ENCODE data around the gene DLX6. TPM values are rescaled to one million over a fixed set of nuclear protein-coding genes. Genes with fewer than 3 reads are reported as not detected.

The DLX6 gene
- total RNA-seq, 1 donor from 2014 or later: 0.38 TPM

DNA sequence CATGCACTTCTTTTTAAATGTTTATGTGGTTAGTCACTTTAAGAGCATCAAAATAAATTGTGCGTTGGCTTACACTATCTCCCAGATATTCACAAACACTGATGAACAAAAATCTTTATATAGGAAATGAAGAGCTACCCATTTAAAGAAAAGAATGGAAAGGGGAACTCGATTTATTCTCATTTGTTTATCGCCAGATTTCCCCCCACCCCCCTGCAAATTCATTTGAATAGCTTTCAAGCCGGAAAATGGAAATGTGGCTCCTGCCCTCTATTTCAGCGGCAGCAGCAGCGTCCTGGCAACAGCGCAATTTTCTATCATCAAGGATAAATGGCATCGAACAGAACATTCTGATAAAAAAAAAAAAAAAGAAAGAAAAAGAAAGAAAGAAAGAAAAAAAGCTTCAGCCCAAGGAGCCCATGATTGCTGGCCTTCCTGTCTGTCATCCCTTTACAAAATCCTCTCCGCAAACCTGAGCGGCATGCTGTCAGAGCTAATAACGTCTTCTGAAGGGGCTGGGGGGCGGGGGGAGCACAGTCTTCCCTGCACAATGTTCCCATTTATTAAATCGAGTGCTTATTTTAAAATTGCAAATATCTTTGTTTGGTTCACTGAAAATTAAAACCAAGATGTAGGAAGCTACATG lies 13.7 kb upstream of the DLX6 start:
- H3K27me3 Mint-ChIP-seq: peaks cover 98% of the 10 kb centered on the region
- no peak overlapping the region for H3K27ac Mint-ChIP-seq
- H3K4me1 Mint-ChIP-seq (ENCODE audit: low read depth): no peaks in the 10 kb centered on the region
- TF ChIP-seq, protein P1, sequence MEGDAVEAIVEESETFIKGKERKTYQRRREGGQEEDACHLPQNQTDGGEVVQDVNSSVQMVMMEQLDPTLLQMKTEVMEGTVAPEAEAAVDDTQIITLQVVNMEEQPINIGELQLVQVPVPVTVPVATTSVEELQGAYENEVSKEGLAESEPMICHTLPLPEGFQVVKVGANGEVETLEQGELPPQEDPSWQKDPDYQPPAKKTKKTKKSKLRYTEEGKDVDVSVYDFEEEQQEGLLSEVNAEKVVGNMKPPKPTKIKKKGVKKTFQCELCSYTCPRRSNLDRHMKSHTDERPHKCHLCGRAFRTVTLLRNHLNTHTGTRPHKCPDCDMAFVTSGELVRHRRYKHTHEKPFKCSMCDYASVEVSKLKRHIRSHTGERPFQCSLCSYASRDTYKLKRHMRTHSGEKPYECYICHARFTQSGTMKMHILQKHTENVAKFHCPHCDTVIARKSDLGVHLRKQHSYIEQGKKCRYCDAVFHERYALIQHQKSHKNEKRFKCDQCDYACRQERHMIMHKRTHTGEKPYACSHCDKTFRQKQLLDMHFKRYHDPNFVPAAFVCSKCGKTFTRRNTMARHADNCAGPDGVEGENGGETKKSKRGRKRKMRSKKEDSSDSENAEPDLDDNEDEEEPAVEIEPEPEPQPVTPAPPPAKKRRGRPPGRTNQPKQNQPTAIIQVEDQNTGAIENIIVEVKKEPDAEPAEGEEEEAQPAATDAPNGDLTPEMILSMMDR (IDR thresholded peaks at IDR 0.05; ENCODE audit: unreplicated experiment): no peak
- no peak overlapping the region for H3K4me3 Mint-ChIP-seq (ENCODE audit: low read depth)
- DNase-seq (ENCODE audit: low spot score, unreplicated experiment): no peak
- peaks cover 2% of the 10 kb centered on the region for H3K36me3 Mint-ChIP-seq (ENCODE audit: insufficient read depth)
- H3K9me3 Mint-ChIP-seq (ENCODE audit: low read depth): no peaks in the 10 kb centered on the region

GRCh38 chr7:96992192-96993005 lies 13.0 kb upstream of the DLX6 start:
- Mint-ChIP-seq H3K4me1 (ENCODE audit: low read depth) (no peaks in the 10 kb centered on the region), H3K27me3 (peaks cover 98% of the 10 kb centered on the region), H3K27ac (no peak overlapping the region), H3K4me3 (ENCODE audit: low read depth) (no peak overlapping the region), H3K36me3 (ENCODE audit: insufficient read depth) (peaks cover 2% of the 10 kb centered on the region), H3K9me3 (ENCODE audit: low read depth) (no peaks in the 10 kb centered on the region)
- TF ChIP-seq, protein P1 (IDR thresholded peaks at IDR 0.05; ENCODE audit: unreplicated experiment): no peak
- DNase-seq (ENCODE audit: low spot score, unreplicated experiment): no peak

DNA sequence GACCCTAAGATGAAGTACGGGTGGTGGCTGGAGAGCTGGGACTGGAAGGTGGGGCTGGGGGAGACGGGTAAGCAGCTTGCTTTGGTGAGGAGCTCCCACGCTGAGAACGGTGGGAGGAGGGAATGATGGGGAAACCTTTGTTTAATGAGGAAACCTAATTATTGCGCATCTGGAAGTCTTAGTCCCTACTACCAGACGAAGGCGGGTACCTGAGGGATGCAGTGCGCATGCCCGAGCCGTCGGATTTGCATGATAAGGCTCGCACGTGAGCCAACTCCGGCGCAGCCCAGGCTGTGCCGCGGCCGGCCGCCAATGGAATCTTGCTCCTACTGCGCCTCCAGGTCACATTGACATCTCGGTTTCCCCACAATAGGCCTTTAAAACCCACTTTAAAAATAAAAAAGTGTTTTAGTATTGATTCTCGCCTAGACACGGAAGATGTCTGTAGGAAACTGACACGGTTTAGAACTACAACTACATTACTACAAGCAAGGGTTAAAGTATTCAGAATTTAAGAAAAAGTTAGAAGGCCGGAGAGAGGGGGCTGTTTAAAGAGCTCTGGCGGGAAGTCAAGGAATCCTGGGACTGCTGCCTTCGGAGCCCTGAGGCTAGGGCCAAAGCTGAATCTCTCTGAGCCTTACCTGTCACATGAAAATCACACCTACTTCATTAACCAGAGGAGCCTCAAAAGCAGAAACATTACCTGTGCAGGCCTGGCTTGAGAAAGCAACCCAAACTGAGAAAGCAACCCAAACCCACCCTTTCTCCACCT lies 12.1 kb upstream of the DLX6 start:
- TF ChIP-seq, protein P1 (IDR thresholded peaks at IDR 0.05; ENCODE audit: unreplicated experiment): no peak
- DNase-seq (ENCODE audit: low spot score, unreplicated experiment): no peak
- no peak overlapping the region for H3K4me3 Mint-ChIP-seq (ENCODE audit: low read depth)
- no peaks in the 10 kb centered on the region for H3K4me1 Mint-ChIP-seq (ENCODE audit: low read depth)
- no peak overlapping the region for H3K27ac Mint-ChIP-seq
- peaks cover 98% of the 10 kb centered on the region for H3K27me3 Mint-ChIP-seq
- peaks cover 2% of the 10 kb centered on the region for H3K36me3 Mint-ChIP-seq (ENCODE audit: insufficient read depth)
- no peaks in the 10 kb centered on the region for H3K9me3 Mint-ChIP-seq (ENCODE audit: low read depth)

DNA sequence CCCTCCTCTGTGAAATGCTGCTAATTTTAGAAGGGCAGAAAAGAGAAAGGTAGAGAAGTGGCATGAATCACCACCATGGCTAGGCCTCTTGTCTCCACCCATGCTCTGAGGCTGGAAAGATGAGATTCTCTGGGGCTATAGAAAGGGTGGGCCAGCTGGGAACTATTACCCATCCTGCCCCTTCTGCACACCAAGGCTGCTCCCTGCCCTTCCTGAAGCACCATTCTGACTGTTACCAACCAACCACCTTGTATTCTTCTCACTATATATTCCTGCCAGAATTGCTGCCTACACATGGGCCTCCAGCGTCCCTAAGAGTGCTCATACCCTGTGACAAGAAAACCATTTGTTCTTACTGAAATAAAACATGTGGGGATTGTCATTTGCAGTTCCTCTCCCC lies 11.4 kb upstream of the DLX6 start:
- H3K4me1 Mint-ChIP-seq (ENCODE audit: low read depth): no peaks in the 10 kb centered on the region
- no peak overlapping the region for H3K4me3 Mint-ChIP-seq (ENCODE audit: low read depth)
- peaks cover 2% of the 10 kb centered on the region for H3K36me3 Mint-ChIP-seq (ENCODE audit: insufficient read depth)
- TF ChIP-seq, protein P1 (IDR thresholded peaks at IDR 0.05; ENCODE audit: unreplicated experiment): no peak
- no peak overlapping the region for H3K27ac Mint-ChIP-seq
- peaks cover 98% of the 10 kb centered on the region for H3K27me3 Mint-ChIP-seq
- DNase-seq (ENCODE audit: low spot score, unreplicated experiment): no peak
- H3K9me3 Mint-ChIP-seq (ENCODE audit: low read depth): no peaks in the 10 kb centered on the region

DNA sequence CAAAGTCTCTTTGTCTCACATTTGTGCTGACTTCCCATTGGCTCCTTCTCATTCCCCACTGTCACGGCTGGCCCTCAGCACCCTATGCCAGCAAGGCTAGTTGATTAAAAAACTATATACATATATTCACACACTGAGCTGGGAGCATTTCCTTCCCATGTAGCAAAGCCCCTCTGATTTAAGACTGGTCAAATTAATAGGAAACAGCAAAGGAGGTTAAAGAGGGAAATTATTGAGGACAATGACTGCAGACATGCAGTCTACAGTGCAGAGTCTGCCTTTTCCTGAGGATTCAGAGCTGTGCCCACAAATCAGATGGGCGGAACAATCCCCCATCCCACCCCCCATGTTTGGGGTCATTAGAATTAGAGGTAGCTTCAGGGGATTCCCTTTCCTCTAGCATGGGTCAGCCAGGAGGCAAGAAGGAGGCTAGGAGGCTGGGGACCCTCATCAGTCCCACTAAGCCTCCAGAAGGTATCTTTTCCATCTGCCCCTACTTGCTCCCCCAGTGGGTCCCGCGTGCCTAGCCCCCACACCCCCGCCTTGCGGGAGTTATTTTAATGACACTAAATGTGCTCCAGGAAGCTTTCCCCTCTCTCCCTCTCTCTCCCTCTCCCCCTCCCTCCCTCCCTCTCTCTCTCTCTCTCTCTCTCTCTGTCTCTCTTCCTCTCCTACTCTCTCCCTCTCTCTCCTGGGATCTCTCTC lies 9.8 kb upstream of the DLX6 start:
- TF ChIP-seq, protein P1 (IDR thresholded peaks at IDR 0.05; ENCODE audit: unreplicated experiment): no peak
- Mint-ChIP-seq H3K9me3 (ENCODE audit: low read depth) (no peaks in the 10 kb centered on the region), H3K27ac (no peak overlapping the region), H3K36me3 (ENCODE audit: insufficient read depth) (peaks cover 2% of the 10 kb centered on the region), H3K4me3 (ENCODE audit: low read depth) (no peak overlapping the region), H3K4me1 (ENCODE audit: low read depth) (no peaks in the 10 kb centered on the region), H3K27me3 (peaks cover 100% of the 10 kb centered on the region)
- DNase-seq (ENCODE audit: low spot score, unreplicated experiment): no peak

All from progenitor cell of endocrine pancreas (in vitro differentiated cells).